HG03175 (cell line): ENCODE measurements around the gene DENND4B.
"Not testable (repeated sequence)": the region's sequence is repeated elsewhere in the genome, so short reads cannot be mapped to it uniquely, and the experiment has no call there.

Experiments used
- ATAC-seq: cut with Tn5 transposase; IDR thresholded peaks from one replicate; pipeline ENCODE4 v1.9.1; 2021; ENCODE audit warnings: mild to moderate bottlenecking, moderate library complexity; ENCODE audit not compliant: unreplicated experiment

DENND4B gene, protein sequence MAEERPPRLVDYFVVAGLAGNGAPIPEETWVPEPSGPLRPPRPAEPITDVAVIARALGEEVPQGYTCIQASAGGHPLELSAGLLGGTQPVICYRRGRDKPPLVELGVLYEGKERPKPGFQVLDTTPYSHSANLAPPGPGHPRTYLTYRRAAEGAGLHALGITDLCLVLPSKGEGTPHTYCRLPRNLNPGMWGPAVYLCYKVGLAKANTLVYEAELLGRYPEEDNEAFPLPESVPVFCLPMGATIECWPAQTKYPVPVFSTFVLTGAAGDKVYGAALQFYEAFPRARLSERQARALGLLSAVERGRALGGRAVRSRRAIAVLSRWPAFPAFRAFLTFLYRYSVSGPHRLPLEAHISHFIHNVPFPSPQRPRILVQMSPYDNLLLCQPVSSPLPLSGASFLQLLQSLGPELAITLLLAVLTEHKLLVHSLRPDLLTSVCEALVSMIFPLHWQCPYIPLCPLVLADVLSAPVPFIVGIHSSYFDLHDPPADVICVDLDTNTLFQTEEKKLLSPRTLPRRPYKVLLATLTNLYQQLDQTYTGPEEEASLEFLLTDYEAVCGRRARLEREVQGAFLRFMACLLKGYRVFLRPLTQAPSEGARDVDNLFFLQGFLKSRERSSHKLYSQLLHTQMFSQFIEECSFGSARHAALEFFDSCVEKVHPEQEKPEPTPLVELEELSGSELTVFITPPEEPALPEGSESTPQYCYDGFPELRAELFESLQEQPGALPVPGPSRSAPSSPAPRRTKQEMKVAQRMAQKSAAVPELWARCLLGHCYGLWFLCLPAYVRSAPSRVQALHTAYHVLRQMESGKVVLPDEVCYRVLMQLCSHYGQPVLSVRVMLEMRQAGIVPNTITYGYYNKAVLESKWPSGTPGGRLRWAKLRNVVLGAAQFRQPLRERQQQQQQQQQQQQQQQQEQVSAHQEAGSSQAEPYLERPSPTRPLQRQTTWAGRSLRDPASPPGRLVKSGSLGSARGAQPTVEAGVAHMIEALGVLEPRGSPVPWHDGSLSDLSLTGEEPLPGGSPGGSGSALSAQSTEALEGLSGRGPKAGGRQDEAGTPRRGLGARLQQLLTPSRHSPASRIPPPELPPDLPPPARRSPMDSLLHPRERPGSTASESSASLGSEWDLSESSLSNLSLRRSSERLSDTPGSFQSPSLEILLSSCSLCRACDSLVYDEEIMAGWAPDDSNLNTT (N-terminal part only)

GRCh38 chr1:153946622-153947241 is at the start of gene DENND4B:
DENND4B (minus strand) TSS chr1:153946718; CDS start chr1:153944374, 2,344 bp downstream.
- ATAC-seq, result peak; percentile 65

DNA sequence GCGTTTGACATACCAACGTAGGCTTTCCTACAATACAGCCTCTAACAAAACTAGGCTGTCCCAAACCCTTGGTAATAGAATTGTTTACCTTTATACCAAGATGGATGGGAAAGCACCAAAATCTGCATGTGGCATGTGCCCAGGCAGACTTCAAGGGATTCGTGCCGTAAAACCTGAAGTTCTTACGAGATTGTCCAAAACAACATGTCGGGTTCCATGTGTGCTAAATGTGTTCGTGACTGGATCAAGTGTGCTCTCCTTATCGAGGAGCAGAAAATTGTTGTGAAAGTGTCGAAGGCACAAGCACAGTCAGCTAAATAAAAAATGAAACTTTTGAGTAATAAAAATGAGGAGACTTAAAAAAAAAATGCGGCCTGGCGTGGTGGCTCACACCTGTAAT is 49.1 kb upstream of the DENND4B start:
- no peak for ATAC-seq

DNA sequence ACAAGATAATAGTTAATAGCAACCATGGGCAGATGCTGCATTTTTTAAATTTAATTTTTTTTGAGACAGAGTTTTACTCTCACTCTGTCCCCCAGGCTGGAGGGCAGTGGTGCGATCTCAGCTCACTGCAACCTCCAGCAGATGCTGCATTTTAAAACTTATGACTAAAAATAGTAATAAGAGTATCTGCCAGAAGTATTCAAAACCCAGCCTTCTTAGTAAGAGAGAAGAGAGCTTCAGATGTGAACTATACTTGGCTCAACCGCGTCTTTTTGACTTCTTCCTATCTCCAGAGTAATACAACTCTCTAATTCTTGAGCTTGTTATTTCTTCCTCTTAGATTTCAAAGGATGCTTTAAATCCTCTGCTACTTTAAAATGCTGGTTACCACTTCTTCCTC is 48.7 kb upstream of the DENND4B start:
- ATAC-seq, result no peak

DNA sequence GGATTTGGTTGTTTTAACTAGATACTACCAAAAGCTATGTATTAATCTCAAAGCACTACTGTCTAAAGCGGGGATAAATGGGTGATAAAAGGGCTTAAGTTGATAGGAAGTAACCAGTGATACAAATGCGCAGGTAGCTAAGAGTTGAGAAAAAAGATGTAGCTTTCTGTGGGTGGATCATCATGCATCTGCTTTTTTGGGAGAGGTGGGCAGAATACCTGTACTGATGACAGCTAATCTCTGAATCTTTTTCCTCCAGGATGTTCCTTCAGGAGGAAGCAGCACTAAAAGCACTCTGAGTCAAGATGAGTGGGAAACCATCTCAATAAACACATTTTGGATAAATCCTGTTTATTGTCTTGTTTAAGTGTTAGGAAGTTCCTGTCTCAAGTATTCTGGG is 45.3 kb upstream of the DENND4B start:
- ATAC-seq, result no peak

DNA sequence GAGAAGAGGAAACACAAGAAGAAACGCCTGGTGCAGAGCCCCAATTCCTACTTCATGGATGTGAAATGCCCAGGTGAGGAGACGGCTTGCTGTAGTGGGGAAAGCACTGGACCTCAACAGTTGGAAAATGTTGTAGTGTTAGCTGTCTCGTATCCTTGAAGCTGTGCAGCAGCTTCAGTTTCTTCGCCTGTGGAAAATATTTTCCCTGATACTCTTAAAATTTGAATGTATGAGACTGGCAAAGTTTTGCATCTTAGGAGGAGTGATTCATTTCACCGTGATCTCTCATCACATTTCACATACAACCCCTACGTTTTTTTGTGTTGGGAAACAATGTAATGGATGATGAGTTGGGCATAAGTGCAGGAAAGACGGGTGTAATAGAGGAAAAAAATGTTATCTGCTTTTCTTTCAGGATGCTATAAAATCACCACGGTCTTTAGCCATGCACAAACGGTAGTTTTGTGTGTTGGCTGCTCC is 44.7 kb upstream of the DENND4B start:
- no peak for ATAC-seq

DNA sequence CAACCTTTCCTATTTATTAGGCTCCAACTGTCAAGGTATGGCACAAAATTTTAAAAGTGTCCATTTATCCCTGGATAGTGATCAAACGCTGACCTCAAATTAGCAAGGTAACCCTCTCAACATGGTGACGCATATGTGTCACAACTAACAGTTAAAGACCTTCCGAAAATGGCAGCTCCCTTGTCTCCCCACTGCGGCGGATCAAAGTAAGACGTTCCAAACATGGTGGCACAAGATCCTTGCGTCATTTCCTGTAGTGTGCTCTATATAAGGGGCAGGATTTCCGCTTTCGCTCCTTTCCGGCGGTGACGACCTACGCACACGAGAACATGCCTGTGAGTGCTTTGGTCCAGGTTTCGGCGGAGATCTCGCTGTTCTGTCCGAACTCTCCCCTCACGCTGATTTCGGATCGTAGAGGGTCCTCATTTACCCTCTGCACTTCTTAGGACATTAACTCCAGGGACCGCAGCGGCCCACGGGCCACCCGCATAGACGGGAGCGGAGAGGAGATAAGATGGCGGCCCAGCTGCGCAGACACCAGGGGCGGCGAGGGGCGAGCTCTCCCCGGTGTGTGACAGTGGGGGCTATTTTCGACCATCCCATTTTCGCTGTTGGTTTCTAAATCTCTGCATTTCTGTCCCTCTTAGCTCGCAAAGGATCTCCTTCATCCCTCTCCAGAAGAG is 44.1 kb upstream of the DENND4B start, which contains the start of gene RPS27:
Gene RPS27, plus strand, starts transcription at position 295 of the 683 bp plus-strand sequence. Its CDS starts 35 bp downstream, at position 330.
- peak; percentile 70 for ATAC-seq

- no peak for ATAC-seq
These were observed 41.1 kb upstream of the DENND4B start for GRCh38 chr1:153987621-153988020.

GRCh38 chr1:153985941-153986761 is 39.6 kb upstream of the DENND4B start, which contains the start of gene RAB13:
RAB13 (minus strand) TSS chr1:153986339; CDS start chr1:153986236, 103 bp downstream.
- ATAC-seq, result no peak

GRCh38 chr1:153985341-153985912 is 38.9 kb upstream of the DENND4B start:
- no peak for ATAC-seq

GRCh38 chr1:153984123-153984894 is 37.8 kb upstream of the DENND4B start:
- ATAC-seq, result no peak

DNA sequence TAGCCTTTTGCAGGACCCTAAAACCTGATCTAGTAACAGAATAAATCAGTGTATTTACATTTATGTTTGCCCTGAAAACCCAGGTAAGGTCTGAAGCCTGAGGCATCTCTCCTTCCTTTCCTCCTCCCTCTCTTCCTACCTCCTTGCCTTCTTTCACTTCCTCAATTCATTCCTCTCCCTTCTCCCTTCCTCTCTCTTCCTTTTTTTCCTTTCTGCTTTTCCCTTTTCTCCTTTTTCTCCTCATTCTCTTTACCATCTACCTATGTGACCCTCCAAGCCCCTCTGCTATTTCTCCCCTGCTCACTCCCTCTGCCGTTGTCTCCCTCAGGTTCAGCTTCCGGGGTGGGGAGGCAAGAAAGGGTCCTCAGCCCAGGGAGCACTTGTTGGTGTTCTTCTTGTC is 35.2 kb upstream of the DENND4B start:
- ATAC-seq, result not testable (repeated sequence)

DNA sequence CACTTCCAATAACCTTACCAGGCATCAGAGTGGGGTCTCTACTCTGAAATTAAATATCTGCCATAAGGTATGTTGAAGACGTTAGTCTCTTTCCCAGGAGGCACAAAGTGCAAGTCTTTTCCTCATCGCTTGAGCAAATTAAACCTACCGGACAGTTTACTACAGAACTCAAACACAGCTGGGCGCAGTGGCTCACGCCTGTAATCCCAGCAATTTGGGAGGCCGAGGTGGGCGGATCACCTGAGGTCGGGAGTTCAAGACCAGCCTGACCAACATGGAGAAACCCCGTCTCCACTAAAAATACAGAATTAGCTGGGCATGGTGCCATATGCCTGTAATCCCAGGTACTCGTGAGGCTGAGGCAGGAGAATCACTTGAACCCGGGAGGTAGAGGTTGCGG is 32.6 kb upstream of the DENND4B start:
- not testable (repeated sequence) for ATAC-seq

DNA sequence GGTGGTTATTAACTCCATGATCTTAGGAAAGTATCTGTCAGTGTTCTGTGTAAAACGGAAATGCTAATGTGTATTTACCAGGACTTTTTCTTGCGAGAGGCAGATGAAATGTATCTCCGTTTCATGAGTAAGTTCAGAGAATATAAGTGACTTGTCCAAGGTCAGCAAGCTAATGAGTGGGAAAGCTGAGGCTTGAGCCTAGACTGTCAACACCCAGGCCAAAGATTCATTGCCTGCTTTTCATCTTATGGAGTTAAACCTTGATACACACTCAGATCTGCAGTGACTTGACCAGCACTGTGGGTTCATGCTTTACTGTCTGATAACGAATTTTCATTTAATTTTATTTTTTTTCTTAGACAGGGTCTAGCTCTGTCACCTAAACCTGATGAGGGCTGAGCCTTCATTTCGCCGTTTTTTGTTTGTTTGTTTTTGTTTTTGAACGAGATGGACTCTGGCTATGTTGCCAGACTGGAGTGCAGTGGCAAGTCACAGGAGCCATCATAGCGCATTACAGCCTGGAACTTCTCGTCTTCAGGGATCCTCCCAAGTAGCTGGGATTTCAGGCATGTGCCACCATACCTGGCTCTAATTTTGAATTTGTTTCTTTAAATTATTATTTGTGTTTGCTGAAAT is 31.9 kb upstream of the DENND4B start:
- no peak for ATAC-seq

DNA sequence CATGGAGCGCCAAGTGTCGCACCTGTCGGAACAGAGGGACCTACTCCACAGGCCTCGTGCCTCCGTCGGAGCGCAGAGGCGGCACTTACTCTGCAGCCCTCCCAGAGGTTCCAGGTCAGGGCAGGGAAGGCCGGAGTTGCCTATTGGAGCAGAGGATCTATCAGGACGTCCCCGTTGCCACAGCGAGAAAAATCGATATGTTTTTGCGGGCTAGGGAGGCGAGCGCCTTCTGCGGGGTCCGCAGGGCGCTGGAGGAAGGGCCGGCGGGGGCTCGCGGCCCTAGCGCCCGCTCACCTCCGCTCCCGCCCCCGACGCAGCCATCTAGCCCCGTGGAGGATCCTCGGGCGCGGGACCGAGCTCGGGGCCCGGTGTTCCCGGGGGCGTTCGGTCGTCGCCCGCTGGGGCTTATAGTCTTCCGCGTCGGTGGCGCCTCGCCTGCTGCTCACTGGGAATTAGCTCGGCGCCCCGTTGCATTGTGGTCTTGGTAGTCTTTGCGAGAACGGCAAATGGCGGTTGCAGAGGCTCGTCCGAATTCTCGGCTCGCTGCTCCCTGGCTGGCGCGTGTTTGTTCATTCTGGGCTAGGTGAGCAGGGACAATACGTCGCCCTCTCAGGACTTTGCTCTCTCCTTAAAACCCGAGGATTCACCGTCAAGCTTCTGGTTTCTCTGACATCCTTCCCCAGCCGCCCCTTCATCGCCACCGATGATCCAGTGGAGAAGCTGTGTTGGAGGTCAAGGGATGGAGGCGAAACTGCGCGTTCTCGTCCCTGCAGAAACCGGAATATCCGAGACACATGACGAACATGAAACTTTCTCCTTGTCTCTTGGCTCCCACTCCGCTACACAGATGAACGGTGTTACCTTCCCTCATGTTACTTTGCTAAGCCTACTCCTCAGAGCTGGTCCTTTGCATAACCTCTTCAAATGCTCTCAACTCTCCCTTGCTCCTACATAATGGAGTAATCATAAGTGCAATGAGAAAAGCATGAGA is 31.0 kb upstream of the DENND4B start, which contains the start of gene JTB:
Gene JTB, minus strand, starts transcription at position 425 of the 991 bp plus-strand sequence. Its CDS starts 422 bp downstream, at position 3.
- peak; percentile 87 for ATAC-seq

- ATAC-seq, result no peak
These were observed 30.3 kb upstream of the DENND4B start for GRCh38 chr1:153976819-153977249.

DNA sequence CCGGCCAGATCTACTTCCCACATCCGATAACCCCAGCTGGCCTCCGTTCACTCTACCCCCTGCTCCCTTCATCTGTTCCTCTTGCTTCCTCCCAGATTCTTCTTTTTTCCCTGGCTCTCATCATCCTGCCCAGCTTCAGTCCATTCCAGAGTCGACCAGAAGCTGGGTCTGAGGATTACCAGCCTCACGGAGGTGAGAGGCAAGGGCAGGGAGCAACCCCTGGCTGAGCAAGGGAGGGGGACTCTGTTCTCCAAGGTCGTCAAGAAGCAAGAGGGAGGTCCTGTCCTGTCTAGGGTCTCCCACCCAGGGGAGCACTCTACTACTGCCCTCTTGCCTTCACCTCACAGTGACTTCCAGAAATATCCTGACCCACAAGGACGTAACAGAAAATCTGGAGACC is 27.0 kb upstream of the DENND4B start:
- no peak for ATAC-seq
